Gastroesophageal sphincter (tissue), 4 donors: ENCODE results near the gene ATP1A3. TPM values are rescaled to one million over a fixed set of nuclear protein-coding genes. Genes with fewer than 3 reads are reported as not detected.
"Not testable (repeated sequence)": the region's sequence is repeated elsewhere in the genome, so short reads cannot be mapped to it uniquely, and the experiment has no call there.

ENCODE experiments used
- ATAC-seq: fragments of 150-250 bp; one replicate; pipeline ENCODE4 v1.9.1; 2016; ENCODE audit warnings: mild to moderate bottlenecking, moderate library complexity
- H3K27ac ChIP-seq, 4 donors: fragments of 200-600 bp; sonication (generic) in 3 of 4; 1 replicate in 3 of 4; 2 replicates in 1 of 4; pipeline ENCODE4 v1.5.1; 2016 to 2019
- H3K27me3 ChIP-seq: fragments of 200-600 bp; sonication (generic); one replicate; pipeline ENCODE4 v1.5.1; 2019
- H3K36me3 ChIP-seq, 2 donors: fragments of 200-600 bp; sonication (generic); one replicate each; pipeline ENCODE4 v1.5.1; 2019; ENCODE audit warnings: control low read depth in 1 of 2
- H3K4me1 ChIP-seq, 3 donors: fragments of 200-600 bp; sonication (generic); 1 replicate in 2 of 3; 2 replicates in 1 of 3; pipeline ENCODE4 v1.5.1; 2016 to 2019; ENCODE audit warnings: control low read depth in 2 of 3
- H3K4me3 ChIP-seq, 2 donors: fragments of 200-600 bp; sonication (generic); one replicate each; pipeline ENCODE4 v1.5.1; 2019; ENCODE audit warnings: mild to moderate bottlenecking in 1 of 2, moderate library complexity in 1 of 2
- H3K9me3 ChIP-seq, 3 donors: fragments of 200-600 bp; sonication (generic); one replicate each; pipeline ENCODE4 v1.5.1; 2017 to 2019; ENCODE audit warnings: control low read depth in 2 of 3
- CTCF ChIP-seq, 4 experiments: fragments of 200-600 bp in 2 of 4; fragments of 450-650 bp in 2 of 4; sonication (generic) in 1 of 4; IDR thresholded peaks; one replicate each; pipeline ENCODE4 v1.5.1; 2017 to 2019; ENCODE audit warnings: antibody characterized with exemption in 4 of 4, mild to moderate bottlenecking in 2 of 4, moderate library complexity in 2 of 4
- EP300 ChIP-seq: sonication (generic); formaldehyde crosslinking; IDR thresholded peaks from one replicate; pipeline ENCODE4 v1.6.1; 2017; ENCODE audit warnings: antibody characterized with exemption, mild to moderate bottlenecking
- POLR2A ChIP-seq, 2 donors: fragments of 450-650 bp; IDR thresholded peaks; one replicate each; pipeline ENCODE4 v1.6.1; 2017; ENCODE audit warnings: antibody characterized with exemption in 2 of 2, mild to moderate bottlenecking in 2 of 2, moderate library complexity in 1 of 2
- POLR2AphosphoS5 ChIP-seq: sonication (generic); formaldehyde crosslinking; IDR thresholded peaks from one replicate; pipeline ENCODE4 v1.6.1; 2017; ENCODE audit warnings: antibody characterized with exemption
- WGBS, 2 donors: methylation state at CpG; one replicate each; pipeline ENCODE4 v1.1.5; 2018; ENCODE audit warnings: low coverage in 1 of 2; 5-methylcytosine and 5-hydroxymethylcytosine counted together
- total RNA-seq, 4 donors: library from RNA; depleted of rRNA; stranded (reverse); fragments of >200 nt; gene quantifications; one replicate each; pipeline ENCODE4 v1.1.0, GENCODE V29; 2016

ATP1A3 gene
- total RNA-seq: 1 to 10 TPM in 2 of 4 donors, under 1 TPM in 1, not detected in 1; 0.81 to 2.6 (median 1.1) TPM

GRCh38 chr19:41993612-41994483 lies at the start of gene ATP1A3:
Gene ATP1A3 (minus strand): TSS chr19:41994230. CDS start chr19:41994076, 154 bp downstream.
- WGBS, 2 donors: no CpG with 5 or more reads among the region's 84 CpGs
- no peak for TF ChIP-seq EP300
- no peak for TF ChIP-seq POLR2A (IDR thresholded peaks at IDR 0.05)
- no peak for TF ChIP-seq POLR2AphosphoS5
- no peak for TF ChIP-seq CTCF (IDR thresholded peaks at IDR 0.05)

GRCh38 chr19:42042455-42043170 lies 48.6 kb upstream of the ATP1A3 start:
- ATAC-seq: no peak
- Histone ChIP-seq H3K27me3 (no peaks in the 10 kb centered on the region), H3K4me1 (no peaks in the 10 kb centered on the region), H3K36me3 (peaks cover 0 to 97% of the 10 kb centered on the region in 2 donors), H3K9me3 (no peaks in the 10 kb centered on the region), H3K27ac (no peak overlapping the region), H3K4me3 (no peak overlapping the region)
- 85% methylated on average over 2 to 8 of the region's 30 CpGs for WGBS, 2 donors
- TF ChIP-seq POLR2AphosphoS5 (no peak), POLR2A (IDR thresholded peaks at IDR 0.05) (no peak), EP300 (no peak), CTCF (IDR thresholded peaks at IDR 0.05) (no peak)

More at GRCh38 chr19:41993612-41994483, at the start of gene ATP1A3:
- Histone ChIP-seq H3K36me3 (no peaks in the 10 kb centered on the region), H3K4me1 (peaks cover 0 to 36% (median 19%) of the 10 kb centered on the region in 3 donors), H3K9me3 (no peaks in the 10 kb centered on the region), H3K4me3 (peak within 1 kb of the TSS in 1 of 2 donors; percentile 50), H3K27ac (no peak within 1 kb of the TSS), H3K27me3 (peaks cover 85% of the 10 kb centered on the region)
- peak; percentile 45 for ATAC-seq

- H3K27ac ChIP-seq, ATAC-seq, H3K27me3 ChIP-seq, H3K4me1 ChIP-seq, H3K4me3 ChIP-seq, H3K9me3 ChIP-seq: not testable (repeated sequence)
- no CpG with 5 or more reads among the region's 9 CpGs for WGBS, 2 donors
- H3K36me3 ChIP-seq: peaks cover 0 to 94% of the 10 kb centered on the region in 2 donors
These were observed 46.5 kb upstream of the ATP1A3 start for GRCh38 chr19:42040491-42040890.

- no peaks in the 10 kb centered on the region for H3K9me3 ChIP-seq
- H3K4me1 ChIP-seq: no peaks in the 10 kb centered on the region
- TF ChIP-seq EP300 (no peak), CTCF (IDR thresholded peaks at IDR 0.05) (no peak), POLR2A (IDR thresholded peaks at IDR 0.05) (no peak), POLR2AphosphoS5 (no peak)
- no peak overlapping the region for H3K27ac ChIP-seq
- ATAC-seq: no peak
- H3K4me3 ChIP-seq: no peak overlapping the region
- H3K36me3 ChIP-seq: peaks cover 0 to 89% of the 10 kb centered on the region in 2 donors
- H3K27me3 ChIP-seq: no peaks in the 10 kb centered on the region
These were observed 46.0 kb upstream of the ATP1A3 start for GRCh38 chr19:42040031-42040430.

GRCh38 chr19:42038666-42039065 lies 44.6 kb upstream of the ATP1A3 start:
- 67 to 74% methylated on average over 4 to 5 of the region's 6 CpGs for WGBS, 2 donors
- no peak for TF ChIP-seq POLR2A (IDR thresholded peaks at IDR 0.05)
- TF ChIP-seq CTCF (IDR thresholded peaks at IDR 0.05): no peak
- TF ChIP-seq EP300: no peak
- no peak for TF ChIP-seq POLR2AphosphoS5
- ATAC-seq: peak; percentile 58
- H3K4me3 ChIP-seq: no peak overlapping the region
- H3K36me3 ChIP-seq: peaks cover 0 to 75% of the 10 kb centered on the region in 2 donors
- no peaks in the 10 kb centered on the region for H3K9me3 ChIP-seq
- H3K27ac ChIP-seq: no peak overlapping the region
- H3K4me1 ChIP-seq: no peaks in the 10 kb centered on the region
- no peaks in the 10 kb centered on the region for H3K27me3 ChIP-seq
